HepG2 (cell line): Measurements from ENCODE around the gene BAZ1A.

Source experiments
- CREM ChIP-seq, 2 experiments: sonication (generic) in 1 of 2; formaldehyde crosslinking in 1 of 2; IDR thresholded peaks; 2 replicates each; pipeline versions ENCODE4 v1.4.0 to v1.6.1; 2016 to 2020; ENCODE audit warnings: antibody characterized with exemption in 1 of 2, mild to moderate bottlenecking in 1 of 2, missing genetic modification reagents in 1 of 2
- FIP1L1 ChIP-seq: fragments of 200-400 bp; formaldehyde crosslinking; IDR thresholded peaks from 2 replicates; pipeline ENCODE4 v1.6.1; 2018; ENCODE audit warnings: low read depth, mild to moderate bottlenecking, low read length, moderate library complexity, borderline replicate concordance; ENCODE audit not compliant: insufficient read depth
- FOSL2 ChIP-seq: sonication (generic); formaldehyde crosslinking; IDR thresholded peaks from 2 replicates; pipeline ENCODE4 v1.4.0; 2020; ENCODE audit warnings: missing genetic modification reagents
- ISL2 ChIP-seq: sonication (generic); formaldehyde crosslinking; IDR thresholded peaks from 2 replicates; pipeline ENCODE4 v1.5.0; 2020; ENCODE audit warnings: missing genetic modification reagents
- KDM1A ChIP-seq: IDR thresholded peaks from 2 replicates; pipeline ENCODE4 v1.6.1; 2016; ENCODE audit warnings: missing compliant biosample characterization
- SRF ChIP-seq: IDR thresholded peaks from 2 replicates; pipeline ENCODE4 v1.6.1; 2011; ENCODE audit warnings: mild to moderate bottlenecking, low read depth, low read length, moderate library complexity
- TGIF2 ChIP-seq: IDR thresholded peaks from 2 replicates; pipeline ENCODE4 v1.6.1; 2016; ENCODE audit warnings: control low read depth, missing compliant biosample characterization
- ZNF30 ChIP-seq: sonication (generic); formaldehyde crosslinking; IDR thresholded peaks from 2 replicates; pipeline ENCODE4 v1.5.0; 2020; ENCODE audit warnings: mild to moderate bottlenecking, missing genetic modification reagents

DNA sequence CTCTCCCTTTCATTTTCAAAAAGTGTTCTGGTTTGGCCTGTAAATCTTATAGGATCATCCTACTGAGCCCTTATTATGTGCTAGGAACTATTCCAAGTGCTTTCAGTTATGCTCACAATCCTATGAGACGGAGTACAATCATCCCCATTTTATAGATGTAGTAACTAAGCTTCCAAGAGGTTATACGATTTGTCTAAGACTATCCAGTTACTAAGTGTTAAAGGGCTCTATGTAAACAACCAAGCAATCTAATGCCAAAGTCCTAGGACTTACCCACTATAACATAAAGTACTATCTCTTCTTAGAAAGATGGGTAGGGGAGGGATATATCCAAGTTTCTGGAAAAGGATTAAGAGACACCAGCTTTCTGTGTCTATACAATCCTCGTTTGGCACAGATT lies 167.4 kb downstream of the BAZ1A start:
- no peak for TF ChIP-seq FOSL2 (CRISPR knock-in tag)
- TF ChIP-seq SRF, result no peak
- no peak for TF ChIP-seq ZNF30 (CRISPR knock-in tag)
- TF ChIP-seq CREM (IDR thresholded peaks at IDR 0.05), result no peak
- TF ChIP-seq CREM (CRISPR knock-in tag; IDR thresholded peaks at IDR 0.05), result no peak
- TF ChIP-seq KDM1A, result no peak
- no peak for TF ChIP-seq FIP1L1
- TF ChIP-seq TGIF2 (CRISPR knock-in tag), result no peak
- no peak for TF ChIP-seq ISL2 (CRISPR knock-in tag)
